Fibroblast of skin of left quadriceps (primary cell): ENCODE data around the gene PTPRN2.
"Not testable (repeated sequence)": the region's sequence is repeated elsewhere in the genome, so short reads cannot be mapped to it uniquely, and the experiment has no call there.

Experiments
- DNase-seq, 2 experiments: peaks; one replicate each; pipeline ENCODE4 v3.0.0-alpha.2; 2013; ENCODE audit warnings: low read depth in 2 of 2

Gene PTPRN2

DNA sequence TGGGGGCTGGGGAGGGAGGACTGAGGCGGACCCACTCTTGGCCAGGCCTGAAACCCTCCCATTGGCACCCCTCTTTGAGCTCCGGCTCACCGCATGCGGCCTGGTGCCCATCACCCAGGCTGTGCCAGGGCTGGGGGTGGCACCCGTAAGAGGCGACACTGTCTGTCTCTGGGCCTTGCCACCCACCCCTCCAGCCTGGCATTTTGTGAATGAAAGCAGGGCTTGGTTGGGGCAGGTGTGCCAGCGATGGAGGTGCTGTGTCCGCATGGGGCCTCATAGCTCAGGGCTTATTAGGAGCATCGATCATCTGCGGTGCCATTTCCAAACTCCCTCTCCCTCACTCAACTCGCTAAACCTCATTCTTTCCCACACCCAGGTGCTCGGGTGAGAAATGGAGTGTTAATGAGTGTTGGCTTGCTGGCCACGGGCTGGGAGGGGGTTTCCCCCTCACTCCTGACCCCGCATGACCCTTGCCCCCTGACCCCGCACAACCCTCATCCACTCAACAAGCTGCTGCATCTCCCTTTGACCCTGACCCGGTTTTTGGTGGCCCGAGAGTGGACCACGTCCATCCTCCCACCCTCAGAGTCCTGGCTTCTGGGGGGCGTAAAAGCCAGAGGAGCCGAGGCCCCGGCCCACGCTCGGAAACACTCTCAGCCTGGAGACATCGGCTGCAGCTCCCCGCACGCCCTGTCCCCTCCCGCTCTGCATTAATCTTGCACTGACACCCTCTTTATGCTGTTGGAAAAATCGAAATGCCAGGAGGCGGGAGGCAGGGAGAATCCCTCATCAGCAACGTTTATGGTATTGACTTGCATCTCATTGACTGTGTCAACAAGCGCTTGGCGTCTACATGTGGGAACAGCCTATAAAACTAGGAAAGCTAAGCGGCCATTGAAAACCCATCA lies 1089.6 kb downstream of the PTPRN2 start:
- no peak for DNase-seq

- no peak for DNase-seq
Observed at GRCh38 chr7:157497367-157497743, 1090.3 kb downstream of the PTPRN2 start.

DNA sequence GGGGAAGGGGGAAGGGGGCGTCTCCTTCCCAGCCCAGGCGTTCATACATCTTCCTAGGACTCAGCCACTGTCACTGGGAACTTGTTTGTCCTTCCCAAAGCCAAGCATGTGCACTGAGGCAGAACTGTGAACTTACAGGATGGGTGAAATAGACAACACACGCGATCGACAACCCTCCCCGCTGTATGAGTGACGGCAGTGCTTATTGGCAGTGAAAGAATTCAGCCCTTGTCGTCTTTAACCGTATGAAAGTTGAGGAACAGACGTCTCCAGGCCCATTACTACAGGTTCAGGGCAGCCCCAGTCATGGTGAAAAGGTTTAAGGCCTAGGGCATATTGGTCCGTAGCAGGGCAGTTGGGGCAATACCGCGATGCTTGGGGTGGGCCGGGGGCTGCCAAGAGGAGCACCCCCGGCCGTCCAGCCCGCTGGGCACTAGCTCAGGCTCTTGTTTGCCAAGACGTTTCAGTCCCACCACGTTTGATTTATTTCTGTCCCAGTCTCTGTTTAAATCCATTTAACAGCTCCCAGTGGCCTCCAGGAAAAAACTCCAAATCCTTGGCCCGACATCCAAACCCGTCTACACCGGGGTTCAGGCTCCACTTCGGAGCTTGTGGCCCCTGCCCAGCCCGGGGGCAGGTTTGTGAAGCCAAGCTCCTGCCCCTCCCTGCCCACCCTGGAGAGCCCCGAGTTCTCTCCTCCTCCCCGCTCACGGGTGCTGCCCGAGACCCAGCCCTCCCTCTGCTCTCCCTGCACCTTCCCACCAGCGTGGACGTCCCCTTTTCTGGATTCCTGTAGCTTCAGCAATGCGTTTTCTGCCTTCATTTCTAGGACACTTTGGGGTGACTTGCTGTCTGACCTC lies 1091.0 kb downstream of the PTPRN2 start:
- no peak for DNase-seq

DNA sequence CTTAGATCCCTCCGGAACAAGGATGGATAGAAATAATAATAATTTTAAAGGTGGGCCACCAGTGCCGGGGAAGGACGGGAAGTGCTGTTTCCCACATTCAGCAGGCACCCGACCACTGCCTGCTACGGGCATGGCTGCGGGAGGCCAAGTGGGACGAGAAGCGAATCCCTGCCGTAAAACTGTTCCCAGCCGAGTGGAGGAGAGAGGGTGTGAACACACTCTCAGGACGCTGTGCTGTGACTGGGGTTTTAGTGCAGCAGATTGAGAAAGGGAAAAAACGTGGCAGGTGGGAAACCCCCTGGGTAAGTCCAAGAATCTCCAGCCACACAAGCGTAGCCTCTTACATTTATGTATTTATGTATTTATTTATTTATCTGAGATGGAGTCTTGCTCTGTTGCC lies 1092.0 kb downstream of the PTPRN2 start:
- no peak for DNase-seq

GRCh38 chr7:157495177-157495553 lies 1092.5 kb downstream of the PTPRN2 start:
- DNase-seq, result no peak

DNA sequence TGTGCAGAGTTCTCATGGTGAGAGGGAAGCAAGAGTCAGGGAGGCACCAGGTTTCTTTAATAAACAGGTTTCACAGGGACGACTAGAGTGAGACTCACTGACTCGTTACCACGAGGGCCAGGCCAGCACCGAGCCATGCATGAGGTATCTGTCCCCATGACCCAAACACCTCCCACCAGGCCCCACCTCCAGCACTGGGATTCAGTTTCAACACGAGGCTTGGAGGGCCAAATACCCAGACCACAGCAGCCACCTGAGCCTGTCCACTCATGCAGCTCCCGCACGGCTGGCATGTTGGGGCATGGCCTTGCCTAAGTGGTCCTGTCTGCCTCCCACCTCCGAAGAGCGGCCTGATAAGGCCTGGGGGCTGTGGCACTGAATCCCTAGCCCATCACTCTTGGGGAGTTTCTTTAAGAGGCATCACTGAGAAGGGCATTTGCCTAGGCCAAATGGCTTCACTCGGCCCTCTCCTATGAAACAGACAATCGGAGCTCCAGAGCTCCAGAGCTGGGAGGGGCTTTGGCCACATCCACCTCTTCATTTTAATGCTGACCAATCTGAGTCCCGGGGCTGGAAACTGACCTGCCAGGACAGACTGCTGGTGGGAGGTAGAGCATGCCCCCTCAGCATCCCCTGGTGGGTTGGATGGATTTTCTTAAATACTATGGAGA lies 1093.0 kb downstream of the PTPRN2 start:
- DNase-seq, result no peak

DNA sequence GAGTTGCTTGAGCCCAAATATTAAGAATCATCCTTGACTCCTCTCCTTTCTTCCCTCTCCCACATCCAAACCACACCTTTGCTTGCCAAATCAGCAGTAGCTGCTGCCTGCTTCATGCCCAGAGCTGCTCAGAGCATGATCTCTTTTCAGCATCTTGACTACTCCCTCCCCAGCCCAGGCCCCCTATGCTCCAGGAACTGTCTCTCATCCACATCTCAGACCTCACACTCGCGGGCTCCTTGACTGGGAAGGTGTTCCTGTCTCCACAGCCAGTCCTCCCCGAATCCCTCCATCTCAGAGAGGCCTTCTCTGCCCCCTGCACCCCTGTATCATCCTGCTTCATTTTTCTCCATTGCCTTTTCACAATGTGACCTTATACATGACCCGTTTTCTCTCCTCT lies 1093.8 kb downstream of the PTPRN2 start:
- DNase-seq, result no peak

GRCh38 chr7:157493017-157493416 lies 1094.6 kb downstream of the PTPRN2 start:
- DNase-seq, result no peak

DNA sequence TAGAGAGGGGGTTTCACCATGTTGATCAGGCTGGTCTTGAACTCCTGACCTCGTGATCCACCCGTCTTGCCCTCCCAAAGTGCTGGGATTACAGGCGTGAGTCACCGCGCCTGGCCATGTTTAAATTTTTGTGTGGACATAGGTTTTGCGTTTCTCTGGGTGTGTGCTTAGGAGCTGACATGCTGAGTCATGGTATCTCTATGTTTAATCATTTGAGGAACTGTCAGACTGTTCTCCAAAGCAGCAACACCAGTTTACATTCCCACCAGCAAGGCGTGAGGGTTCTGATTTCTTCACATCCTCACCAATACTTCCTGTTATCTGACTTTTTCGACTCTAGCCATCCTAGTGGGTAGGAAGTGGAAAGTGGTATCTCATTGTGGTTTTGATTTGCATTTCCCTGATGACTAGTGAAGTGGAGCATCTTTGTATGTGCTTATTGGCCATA lies 1097.1 kb downstream of the PTPRN2 start:
- DNase-seq, result no peak

DNA sequence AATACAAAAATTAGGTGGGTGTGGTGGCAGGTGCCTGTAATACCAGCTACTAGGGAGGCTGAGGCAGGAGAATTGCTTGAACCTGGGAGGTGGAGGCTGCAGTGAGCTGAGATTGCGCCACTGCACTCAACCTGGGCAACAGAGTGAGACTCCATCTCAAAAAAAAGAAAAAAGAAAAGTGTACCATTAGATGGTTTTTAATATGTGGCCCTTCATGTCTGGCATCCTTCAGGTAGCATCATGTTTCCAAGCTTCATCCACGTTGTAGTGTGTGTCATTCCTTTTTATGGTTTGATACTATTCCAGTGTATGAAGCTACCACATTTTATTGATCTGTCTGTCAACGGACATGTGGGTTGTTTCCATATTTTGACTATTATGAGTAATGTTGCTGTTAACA lies 1097.8 kb downstream of the PTPRN2 start:
- DNase-seq, result not testable (repeated sequence)
